A549 (cell line): ENCODE data around the gene ZSCAN9.

Source experiments
- EP300 ChIP-seq, 2 experiments: fragments of >200 bp; sonication (Bioruptor Twin); formaldehyde crosslinking; IDR thresholded peaks; 2 replicates in 1 of 2; 3 replicates in 1 of 2; pipeline ENCODE4 v1.6.1; 2016 to 2017
- MAZ ChIP-seq: fragments of 150-350 bp; IDR thresholded peaks from 2 replicates; pipeline ENCODE4 v1.6.1; 2014; ENCODE audit warnings: antibody characterized with exemption, low read depth, low read length, borderline replicate concordance
- POLR2A ChIP-seq: IDR thresholded peaks from 2 replicates; pipeline ENCODE4 v1.6.1; 2012; ENCODE audit warnings: mild to moderate bottlenecking, low read length
- RCOR1 ChIP-seq: fragments of 150-350 bp; IDR thresholded peaks from 2 replicates; pipeline ENCODE4 v1.6.1; 2014; ENCODE audit warnings: antibody characterized with exemption, low read length, low read depth
- RNF2 ChIP-seq: fragments of 200-600 bp; sonication (generic); IDR thresholded peaks from 2 replicates; pipeline ENCODE4 v1.6.1; 2016; ENCODE audit warnings: low read depth, mild to moderate bottlenecking, antibody characterized with exemption, moderate library complexity, borderline replicate concordance
- TFCP2L1 ChIP-seq: fragments of 250-450 bp; sonication (Bioruptor Pico); IDR thresholded peaks from 2 replicates; pipeline ENCODE4 v1.5.0; 2021; ENCODE audit warnings: mild to moderate bottlenecking
- ZFP36 ChIP-seq: fragments of 450-650 bp; IDR thresholded peaks from 2 replicates; pipeline ENCODE4 v1.6.1; 2014; ENCODE audit warnings: borderline replicate concordance; ENCODE audit not compliant: partially characterized antibody
- TF ChIP-seq, protein P1 (sequence below): fragments of >200 bp; sonication (Bioruptor Twin); formaldehyde crosslinking; IDR thresholded peaks from 3 replicates; pipeline ENCODE4 v1.5.1; 2016
- TF ChIP-seq, protein P2 (sequence below): IDR thresholded peaks from 2 replicates; pipeline ENCODE4 v1.6.1; 2012; ENCODE audit warnings: low read depth, borderline replicate concordance
- TF ChIP-seq, protein P3 (sequence below): IDR thresholded peaks from 2 replicates; pipeline ENCODE4 v1.6.1; 2012

DNA sequence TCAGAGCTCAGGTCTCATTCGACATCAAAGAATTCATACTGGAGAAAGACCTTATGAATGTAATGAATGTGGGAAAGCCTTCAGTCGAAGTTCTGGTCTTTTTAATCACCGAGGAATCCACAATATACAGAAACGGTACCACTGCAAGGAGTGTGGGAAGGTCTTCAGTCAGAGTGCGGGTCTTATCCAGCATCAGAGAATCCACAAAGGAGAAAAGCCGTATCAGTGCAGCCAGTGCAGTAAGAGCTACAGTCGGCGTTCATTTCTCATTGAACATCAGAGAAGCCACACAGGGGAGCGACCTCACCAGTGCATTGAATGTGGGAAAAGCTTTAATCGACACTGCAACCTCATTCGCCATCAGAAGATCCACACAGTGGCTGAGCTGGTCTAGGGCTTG, 7.7 kb downstream of the ZSCAN9 start:
- TF ChIP-seq, protein P1, sequence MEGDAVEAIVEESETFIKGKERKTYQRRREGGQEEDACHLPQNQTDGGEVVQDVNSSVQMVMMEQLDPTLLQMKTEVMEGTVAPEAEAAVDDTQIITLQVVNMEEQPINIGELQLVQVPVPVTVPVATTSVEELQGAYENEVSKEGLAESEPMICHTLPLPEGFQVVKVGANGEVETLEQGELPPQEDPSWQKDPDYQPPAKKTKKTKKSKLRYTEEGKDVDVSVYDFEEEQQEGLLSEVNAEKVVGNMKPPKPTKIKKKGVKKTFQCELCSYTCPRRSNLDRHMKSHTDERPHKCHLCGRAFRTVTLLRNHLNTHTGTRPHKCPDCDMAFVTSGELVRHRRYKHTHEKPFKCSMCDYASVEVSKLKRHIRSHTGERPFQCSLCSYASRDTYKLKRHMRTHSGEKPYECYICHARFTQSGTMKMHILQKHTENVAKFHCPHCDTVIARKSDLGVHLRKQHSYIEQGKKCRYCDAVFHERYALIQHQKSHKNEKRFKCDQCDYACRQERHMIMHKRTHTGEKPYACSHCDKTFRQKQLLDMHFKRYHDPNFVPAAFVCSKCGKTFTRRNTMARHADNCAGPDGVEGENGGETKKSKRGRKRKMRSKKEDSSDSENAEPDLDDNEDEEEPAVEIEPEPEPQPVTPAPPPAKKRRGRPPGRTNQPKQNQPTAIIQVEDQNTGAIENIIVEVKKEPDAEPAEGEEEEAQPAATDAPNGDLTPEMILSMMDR = no peak
- TF ChIP-seq POLR2A (no peak), EP300 (IDR thresholded peaks at IDR 0.05) (no peak), TFCP2L1 (CRISPR knock-in tag) (no peak), ZFP36 (no peak), MAZ (no peak), RNF2 (no peak), RCOR1 (no peak)
- TF ChIP-seq, protein P2, sequence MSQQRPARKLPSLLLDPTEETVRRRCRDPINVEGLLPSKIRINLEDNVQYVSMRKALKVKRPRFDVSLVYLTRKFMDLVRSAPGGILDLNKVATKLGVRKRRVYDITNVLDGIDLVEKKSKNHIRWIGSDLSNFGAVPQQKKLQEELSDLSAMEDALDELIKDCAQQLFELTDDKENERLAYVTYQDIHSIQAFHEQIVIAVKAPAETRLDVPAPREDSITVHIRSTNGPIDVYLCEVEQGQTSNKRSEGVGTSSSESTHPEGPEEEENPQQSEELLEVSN = no peak
- TF ChIP-seq, protein P3, sequence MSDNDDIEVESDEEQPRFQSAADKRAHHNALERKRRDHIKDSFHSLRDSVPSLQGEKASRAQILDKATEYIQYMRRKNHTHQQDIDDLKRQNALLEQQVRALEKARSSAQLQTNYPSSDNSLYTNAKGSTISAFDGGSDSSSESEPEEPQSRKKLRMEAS = no peak
